Measurements from ENCODE around the gene HPCA.

DNA sequence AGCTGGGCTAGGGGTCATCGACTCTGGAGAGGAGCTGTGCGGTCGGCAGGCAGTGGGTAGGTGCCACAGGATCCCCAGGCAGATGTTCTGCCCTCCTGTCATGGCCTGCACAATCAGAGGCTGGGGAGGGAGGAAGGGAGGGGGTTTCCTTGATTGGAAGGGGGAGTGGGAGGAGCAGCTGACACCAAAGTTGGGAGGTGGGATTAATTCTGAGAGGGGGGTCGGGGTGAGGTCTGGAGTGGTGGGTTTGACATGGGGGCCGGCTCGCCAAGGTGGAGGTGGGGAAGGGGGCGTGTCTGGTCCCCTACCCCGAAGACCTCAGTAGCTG lies 651 bp upstream of the HPCA start:
- TF ChIP-seq POLR2A (IDR thresholded peaks at IDR 0.05), result no peak
- TF ChIP-seq POLR2AphosphoS5 (IDR thresholded peaks at IDR 0.05), result no peak
